SK-N-SH treated with all-trans-retinoic acid at 6 μM for 48 hours (cell line): ENCODE measurements around the gene RGMB.

Experiments
- ATAC-seq: fragments of 200-7000 bp; cut with Tn5 transposase; 3 replicates; pipeline ENCODE4 v1.9.1; 2020; ENCODE audit warnings: mild to moderate bottlenecking, moderate library complexity
- BACH2 ChIP-seq: fragments of 250-450 bp; sonication (Bioruptor Pico); IDR thresholded peaks from 2 replicates; pipeline ENCODE4 v1.9.0; 2021; ENCODE audit warnings: mild to moderate bottlenecking, borderline replicate concordance
- CREB5 ChIP-seq: fragments of 250-450 bp; sonication (Bioruptor Pico); IDR thresholded peaks from 2 replicates; pipeline ENCODE4 v1.5.1; 2020; ENCODE audit warnings: low read depth, mild to moderate bottlenecking, moderate library complexity
- CSDC2 ChIP-seq: fragments of 250-450 bp; sonication (Bioruptor Pico); IDR thresholded peaks from 2 replicates; pipeline ENCODE4 v1.5.0; 2020; ENCODE audit warnings: mild to moderate bottlenecking, moderate library complexity
- ESRRG ChIP-seq: fragments of 250-450 bp; sonication (Bioruptor Pico); IDR thresholded peaks from 2 replicates; pipeline ENCODE4 v1.6.1; 2021; ENCODE audit warnings: mild to moderate bottlenecking
- GLIS3 ChIP-seq: fragments of 250-450 bp; sonication (Bioruptor Pico); IDR thresholded peaks from 2 replicates; pipeline ENCODE4 v1.5.0; 2020; ENCODE audit warnings: mild to moderate bottlenecking, moderate library complexity
- ISL1 ChIP-seq: fragments of 250-450 bp; sonication (Bioruptor Pico); IDR thresholded peaks from 2 replicates; pipeline ENCODE4 v2.1.2; 2022; ENCODE audit warnings: mild to moderate bottlenecking, moderate library complexity
- OSR1 ChIP-seq: fragments of 250-450 bp; sonication (Bioruptor Pico); IDR thresholded peaks from 2 replicates; pipeline ENCODE4 v1.8.0; 2022; ENCODE audit warnings: moderate library complexity, mild to moderate bottlenecking, inconsistent platforms
- POU6F1 ChIP-seq: fragments of 250-450 bp; sonication (Bioruptor Pico); IDR thresholded peaks from 2 replicates; pipeline ENCODE4 v1.8.0; 2021; ENCODE audit warnings: low read depth, mild to moderate bottlenecking, moderate library complexity, borderline replicate concordance
- PPARA ChIP-seq: fragments of 250-450 bp; sonication (Bioruptor Pico); IDR thresholded peaks from 2 replicates; pipeline ENCODE4 v1.5.0; 2020; ENCODE audit warnings: mild to moderate bottlenecking, borderline replicate concordance
- RARB ChIP-seq: fragments of 250-450 bp; sonication (Bioruptor Pico); IDR thresholded peaks from 2 replicates; pipeline ENCODE4 v1.8.0; 2021; ENCODE audit warnings: mild to moderate bottlenecking, moderate library complexity
- SNAI2 ChIP-seq: fragments of 250-450 bp; sonication (Bioruptor Pico); IDR thresholded peaks from 2 replicates; pipeline ENCODE4 v1.5.0; 2020; ENCODE audit warnings: mild to moderate bottlenecking, moderate library complexity
- TCF4 ChIP-seq: fragments of 250-450 bp; sonication (Bioruptor Pico); IDR thresholded peaks from 2 replicates; pipeline ENCODE4 v1.8.0; 2021; ENCODE audit warnings: mild to moderate bottlenecking, moderate library complexity, borderline replicate concordance
- TOX ChIP-seq: fragments of 250-450 bp; sonication (Bioruptor Pico); IDR thresholded peaks from 2 replicates; pipeline ENCODE4 v1.8.0; 2021; ENCODE audit warnings: mild to moderate bottlenecking, moderate library complexity, borderline replicate concordance
- TSHZ2 ChIP-seq: fragments of 250-450 bp; sonication (Bioruptor Pico); IDR thresholded peaks from 2 replicates; pipeline ENCODE4 v1.5.0; 2020; ENCODE audit warnings: mild to moderate bottlenecking, moderate library complexity
- ZC3H10 ChIP-seq: fragments of 250-450 bp; sonication (Bioruptor Pico); IDR thresholded peaks from 2 replicates; pipeline ENCODE4 v1.5.1; 2021; ENCODE audit warnings: mild to moderate bottlenecking, moderate library complexity
- ZFP3 ChIP-seq: fragments of 250-450 bp; sonication (Bioruptor Pico); IDR thresholded peaks from 2 replicates; pipeline ENCODE4 v1.5.0; 2020; ENCODE audit warnings: mild to moderate bottlenecking, moderate library complexity
- ZFP30 ChIP-seq: fragments of 450-650 bp; formaldehyde crosslinking; IDR thresholded peaks from 2 replicates; pipeline ENCODE4 v1.5.0; 2022; ENCODE audit warnings: mild to moderate bottlenecking, moderate library complexity
- ZNF565 ChIP-seq: fragments of 450-650 bp; formaldehyde crosslinking; conservative IDR thresholded peaks from 2 replicates; pipeline ENCODE4 v1.5.0; 2020; ENCODE audit warnings: low read depth, mild to moderate bottlenecking, moderate library complexity
- ZNF70 ChIP-seq: fragments of 450-650 bp; formaldehyde crosslinking; IDR thresholded peaks from 2 replicates; pipeline ENCODE4 v1.5.0; 2020; ENCODE audit warnings: mild to moderate bottlenecking, moderate library complexity
- ZNF8 ChIP-seq: fragments of 450-650 bp; formaldehyde crosslinking; IDR thresholded peaks from 2 replicates; pipeline ENCODE4 v1.5.0; 2020; ENCODE audit warnings: mild to moderate bottlenecking, moderate library complexity
- TF ChIP-seq, protein P1 (sequence below): fragments of 250-450 bp; sonication (Bioruptor Pico); IDR thresholded peaks from 2 replicates; pipeline ENCODE4 v1.8.0; 2020; ENCODE audit warnings: mild to moderate bottlenecking, moderate library complexity, borderline replicate concordance

RGMB gene

GRCh38 chr5:98784411-98784810 lies 10.9 kb downstream of the RGMB start:
- TF ChIP-seq ZNF70 (CRISPR knock-in tag) = no peak
- TF ChIP-seq ZC3H10 = no peak
- no peak for TF ChIP-seq TCF4
- TF ChIP-seq OSR1 = no peak
- TF ChIP-seq CREB5 (CRISPR knock-in tag) = no peak
- no peak for TF ChIP-seq PPARA (CRISPR knock-in tag)
- TF ChIP-seq ZFP3 (CRISPR knock-in tag) = no peak
- TF ChIP-seq RARB (CRISPR knock-in tag) = no peak
- TF ChIP-seq, protein P1, sequence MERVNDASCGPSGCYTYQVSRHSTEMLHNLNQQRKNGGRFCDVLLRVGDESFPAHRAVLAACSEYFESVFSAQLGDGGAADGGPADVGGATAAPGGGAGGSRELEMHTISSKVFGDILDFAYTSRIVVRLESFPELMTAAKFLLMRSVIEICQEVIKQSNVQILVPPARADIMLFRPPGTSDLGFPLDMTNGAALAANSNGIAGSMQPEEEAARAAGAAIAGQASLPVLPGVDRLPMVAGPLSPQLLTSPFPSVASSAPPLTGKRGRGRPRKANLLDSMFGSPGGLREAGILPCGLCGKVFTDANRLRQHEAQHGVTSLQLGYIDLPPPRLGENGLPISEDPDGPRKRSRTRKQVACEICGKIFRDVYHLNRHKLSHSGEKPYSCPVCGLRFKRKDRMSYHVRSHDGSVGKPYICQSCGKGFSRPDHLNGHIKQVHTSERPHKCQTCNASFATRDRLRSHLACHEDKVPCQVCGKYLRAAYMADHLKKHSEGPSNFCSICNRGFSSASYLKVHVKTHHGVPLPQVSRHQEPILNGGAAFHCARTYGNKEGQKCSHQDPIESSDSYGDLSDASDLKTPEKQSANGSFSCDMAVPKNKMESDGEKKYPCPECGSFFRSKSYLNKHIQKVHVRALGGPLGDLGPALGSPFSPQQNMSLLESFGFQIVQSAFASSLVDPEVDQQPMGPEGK = no peak
- no peak for TF ChIP-seq CSDC2 (CRISPR knock-in tag)
- TF ChIP-seq TOX (CRISPR knock-in tag) = no peak
- no peak for TF ChIP-seq POU6F1 (CRISPR knock-in tag)
- TF ChIP-seq BACH2 (CRISPR knock-in tag) = no peak
- TF ChIP-seq ZNF565 (CRISPR knock-in tag) = no peak
- TF ChIP-seq GLIS3 (CRISPR knock-in tag) = no peak
- no peak for TF ChIP-seq ESRRG
- no peak for TF ChIP-seq SNAI2 (CRISPR knock-in tag)
- no peak for TF ChIP-seq TSHZ2 (CRISPR knock-in tag)
- TF ChIP-seq ZFP30 (CRISPR knock-in tag) = no peak
- no peak for ATAC-seq

DNA sequence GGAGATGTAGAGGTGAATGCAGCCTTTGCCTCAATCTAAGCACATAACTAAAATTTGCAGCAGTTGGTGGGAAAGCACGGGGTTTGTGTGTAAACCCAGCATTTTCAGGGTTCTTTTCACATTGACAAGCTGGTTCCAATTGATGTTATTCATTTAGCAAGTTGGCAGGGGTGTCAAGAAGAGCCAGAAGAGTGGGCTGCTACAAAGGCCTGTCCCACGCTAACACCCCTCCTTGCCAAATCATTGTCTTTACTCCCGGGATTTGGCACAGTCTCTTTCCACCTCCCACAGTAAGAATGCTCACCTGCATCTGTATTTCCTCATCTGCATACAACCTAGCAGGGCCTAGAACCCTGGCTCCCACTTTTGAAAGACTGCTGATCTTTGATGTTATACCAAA lies 11.8 kb downstream of the RGMB start:
- no peak for ATAC-seq
- TF ChIP-seq ZNF8 (CRISPR knock-in tag) (no peak), ISL1 (CRISPR knock-in tag) (no peak), TSHZ2 (CRISPR knock-in tag) (no peak), ZFP3 (CRISPR knock-in tag) (no peak), CREB5 (CRISPR knock-in tag) (no peak), ZNF70 (CRISPR knock-in tag) (no peak), OSR1 (no peak), ZFP30 (CRISPR knock-in tag) (no peak)
- TF ChIP-seq, protein P1 = no peak
